Stomach smooth muscle (tissue), 2 donors: ENCODE results near the gene CD244.
"Not testable (repeated sequence)": the region's sequence is repeated elsewhere in the genome, so short reads cannot be mapped to it uniquely, and the experiment has no call there.

Source experiments
- H3K27ac ChIP-seq: one replicate; pipeline ENCODE4 v1.7.0; 2013; ENCODE audit warnings: mild to moderate bottlenecking, low read length, inconsistent platforms
- H3K27me3 ChIP-seq, 2 donors: one replicate each; pipeline ENCODE4 v1.7.0; 2013; ENCODE audit warnings: low read length in 2 of 2; ENCODE audit not compliant: insufficient read depth in 2 of 2, control insufficient read depth in 1 of 2
- H3K36me3 ChIP-seq, 2 donors: one replicate each; pipeline ENCODE4 v1.7.0; 2013; ENCODE audit warnings: low read length in 2 of 2; ENCODE audit not compliant: control insufficient read depth in 2 of 2, insufficient read depth in 2 of 2
- H3K4me1 ChIP-seq: one replicate; pipeline ENCODE4 v1.7.0; 2013; ENCODE audit warnings: low read length; ENCODE audit not compliant: control insufficient read depth, insufficient read depth
- H3K4me3 ChIP-seq, 2 donors: one replicate each; pipeline ENCODE4 v1.7.0; 2013; ENCODE audit warnings: low read length in 2 of 2
- H3K9ac ChIP-seq, 2 donors: one replicate each; pipeline ENCODE4 v1.7.0; 2013; ENCODE audit warnings: low read length in 2 of 2, mild to moderate bottlenecking in 1 of 2
- H3K9me3 ChIP-seq, 2 donors: one replicate each; pipeline ENCODE4 v1.7.0; 2013; ENCODE audit warnings: low read length in 2 of 2; ENCODE audit not compliant: control insufficient read depth in 2 of 2
- donor health status: healthy.
- donor health status: Pancreatic carcinoma.

The CD244 gene

DNA sequence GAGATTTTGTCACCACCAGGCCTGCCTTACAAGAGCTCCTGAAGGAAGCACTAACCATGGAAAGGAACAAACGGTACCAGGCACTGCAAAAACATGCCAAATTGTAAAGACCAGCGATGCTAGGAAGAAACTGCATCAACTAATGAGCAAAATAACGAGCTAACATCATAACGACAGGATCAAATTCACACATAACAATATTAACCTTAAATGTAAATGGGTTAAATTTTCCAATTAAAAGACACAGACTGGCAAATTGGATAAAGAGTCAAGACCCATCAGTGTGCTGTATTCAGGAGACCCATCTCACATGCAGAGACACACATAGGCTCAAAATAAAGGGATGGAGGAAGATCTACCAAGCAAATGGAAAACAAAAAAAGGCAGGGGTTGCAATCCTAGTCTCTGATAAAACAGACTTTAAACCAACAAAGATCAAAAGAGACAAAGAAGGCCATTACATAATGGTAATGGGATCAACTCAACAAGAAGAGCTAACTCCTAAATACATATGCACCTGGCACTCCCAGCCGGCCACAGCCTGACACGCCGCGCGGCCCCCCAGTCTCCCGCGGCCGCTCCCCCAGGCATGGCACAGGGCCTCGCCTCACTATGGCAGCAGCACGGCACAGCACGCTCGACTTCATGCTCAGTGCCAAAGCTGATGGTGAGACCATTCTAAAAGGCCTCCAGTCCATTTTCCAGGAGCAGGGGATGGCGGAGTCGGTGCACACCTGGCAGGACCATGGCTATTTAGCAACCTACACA is 31.9 kb upstream of the CD244 start:
- not testable (repeated sequence) for H3K27me3 ChIP-seq, H3K4me1 ChIP-seq, H3K4me3 ChIP-seq, H3K9ac ChIP-seq, H3K36me3 ChIP-seq, H3K27ac ChIP-seq, H3K9me3 ChIP-seq

DNA sequence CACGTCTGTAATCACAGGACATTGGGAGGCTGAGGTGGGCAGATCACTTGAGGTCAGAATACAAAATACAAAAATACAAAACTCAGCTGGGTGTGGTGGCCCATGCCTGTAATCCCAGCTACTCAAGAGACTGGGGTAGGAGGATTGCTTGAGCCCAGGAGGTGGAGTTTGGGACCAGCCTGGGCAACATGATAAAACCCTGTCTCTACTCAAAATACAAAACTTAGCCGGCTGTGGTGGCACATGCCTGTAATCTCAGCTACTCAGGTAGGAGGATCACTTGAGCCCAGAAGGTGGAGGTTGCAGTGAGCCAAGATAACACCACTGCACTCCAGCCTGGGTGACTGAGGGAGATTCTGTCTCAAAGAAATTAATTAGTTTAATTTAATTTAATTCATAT is 28.8 kb upstream of the CD244 start:
- no peaks in the 10 kb centered on the region for H3K9me3 ChIP-seq
- H3K4me1 ChIP-seq, result no peaks in the 10 kb centered on the region
- H3K4me3 ChIP-seq, result no peak overlapping the region
- H3K27me3 ChIP-seq, result no peaks in the 10 kb centered on the region
- H3K27ac ChIP-seq, result no peak overlapping the region
- H3K36me3 ChIP-seq, result no peaks in the 10 kb centered on the region
- no peak overlapping the region for H3K9ac ChIP-seq

DNA sequence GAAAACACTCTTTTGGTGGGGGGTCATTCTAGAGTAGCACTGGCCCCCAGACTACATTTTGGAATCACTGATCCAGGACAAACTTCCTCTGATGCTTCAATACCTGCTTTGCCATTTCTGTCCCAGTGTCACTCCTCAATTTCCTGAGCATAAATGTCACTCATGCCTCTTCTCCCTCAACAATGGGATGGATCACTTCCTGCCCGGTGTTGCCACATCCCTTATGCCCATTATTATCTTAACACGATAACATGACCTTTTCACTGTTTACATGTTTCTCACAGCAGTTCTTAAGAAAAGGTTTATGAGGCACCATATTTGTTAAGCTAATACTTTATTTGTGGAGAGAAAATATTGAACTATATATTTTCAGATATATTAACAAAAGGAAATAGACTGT is 26.2 kb upstream of the CD244 start:
- H3K9me3 ChIP-seq, result no peaks in the 10 kb centered on the region
- H3K27me3 ChIP-seq, result no peaks in the 10 kb centered on the region
- H3K4me3 ChIP-seq, result no peak overlapping the region
- H3K27ac ChIP-seq, result no peak overlapping the region
- H3K36me3 ChIP-seq, result no peaks in the 10 kb centered on the region
- no peaks in the 10 kb centered on the region for H3K4me1 ChIP-seq
- H3K9ac ChIP-seq, result no peak overlapping the region

DNA sequence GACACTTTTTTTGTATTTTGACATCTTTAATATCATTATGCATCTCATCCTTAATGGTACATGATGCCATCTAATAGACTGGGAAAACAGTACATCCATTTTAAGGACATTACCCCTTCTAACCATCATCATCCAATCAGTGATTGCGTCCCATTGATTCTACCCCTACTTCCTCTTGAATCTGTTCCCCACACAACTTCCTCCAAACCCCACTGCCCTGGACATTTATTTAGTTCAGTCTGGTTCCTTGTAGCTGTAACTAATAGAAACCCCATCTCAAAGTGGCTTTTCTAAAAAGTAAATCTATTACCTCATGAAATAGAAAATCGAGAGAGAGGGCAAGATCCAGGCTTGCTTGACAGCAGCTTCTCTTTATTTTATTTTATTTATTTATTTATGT is 24.4 kb upstream of the CD244 start:
- Histone ChIP-seq H3K9ac (no peak overlapping the region), H3K4me1 (no peaks in the 10 kb centered on the region), H3K27me3 (no peaks in the 10 kb centered on the region), H3K27ac (no peak overlapping the region), H3K4me3 (no peak overlapping the region), H3K36me3 (no peaks in the 10 kb centered on the region), H3K9me3 (no peaks in the 10 kb centered on the region)

DNA sequence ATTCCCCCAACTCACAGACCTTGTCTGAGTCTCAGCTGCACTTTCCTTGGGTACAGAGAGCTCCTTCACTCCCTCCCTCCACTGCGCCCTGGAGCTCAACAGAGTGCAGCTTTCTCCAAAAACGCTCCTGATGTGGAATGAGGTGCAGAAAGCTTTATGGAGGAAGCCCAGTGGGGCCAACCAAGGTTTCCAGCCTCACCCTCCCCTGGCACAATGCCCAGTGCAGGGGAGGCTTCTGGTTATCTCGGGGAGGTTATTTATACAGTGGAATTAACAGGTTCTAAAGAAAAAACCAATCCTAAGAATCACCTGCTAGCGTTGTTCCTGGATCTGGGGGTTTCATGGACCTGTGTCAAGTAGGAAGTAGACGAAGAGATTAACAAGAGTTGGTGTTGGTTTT is 22.4 kb upstream of the CD244 start, which contains the start of gene ITLN1:
TSS of gene ITLN1 (minus strand) at position 139 of the 400 bp plus-strand sequence. CDS start 303 bp downstream, outside the sequence.
- Histone ChIP-seq H3K4me3 (no peak within 1 kb of the TSS), H3K4me1 (no peaks in the 10 kb centered on the region), H3K36me3 (no peaks in the 10 kb centered on the region), H3K9ac (no peak within 1 kb of the TSS), H3K27me3 (no peaks in the 10 kb centered on the region), H3K9me3 (no peaks in the 10 kb centered on the region), H3K27ac (no peak within 1 kb of the TSS)

DNA sequence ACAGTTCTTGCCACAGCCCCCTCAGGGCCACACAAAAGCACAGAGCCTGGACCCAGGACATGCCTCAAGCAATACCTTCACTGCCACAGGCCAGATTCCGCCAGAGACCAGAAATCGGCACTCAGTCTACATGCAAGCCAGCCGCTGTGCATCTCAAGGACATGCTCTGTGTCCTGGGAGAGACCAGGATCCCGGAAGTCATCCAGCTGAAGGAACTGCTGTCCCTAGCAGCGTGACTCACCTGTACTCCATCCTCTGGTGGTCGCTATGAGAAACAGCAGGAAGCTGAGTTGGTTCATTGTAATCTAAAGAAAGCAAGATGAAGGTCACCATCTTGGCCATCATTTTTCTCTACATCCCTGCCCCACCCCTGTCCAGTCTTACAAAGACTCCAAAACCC is 21.9 kb upstream of the CD244 start:
- Histone ChIP-seq H3K36me3 (no peaks in the 10 kb centered on the region), H3K27ac (no peak overlapping the region), H3K9ac (no peak overlapping the region), H3K4me1 (no peaks in the 10 kb centered on the region), H3K4me3 (no peak overlapping the region), H3K27me3 (no peaks in the 10 kb centered on the region), H3K9me3 (no peaks in the 10 kb centered on the region)

DNA sequence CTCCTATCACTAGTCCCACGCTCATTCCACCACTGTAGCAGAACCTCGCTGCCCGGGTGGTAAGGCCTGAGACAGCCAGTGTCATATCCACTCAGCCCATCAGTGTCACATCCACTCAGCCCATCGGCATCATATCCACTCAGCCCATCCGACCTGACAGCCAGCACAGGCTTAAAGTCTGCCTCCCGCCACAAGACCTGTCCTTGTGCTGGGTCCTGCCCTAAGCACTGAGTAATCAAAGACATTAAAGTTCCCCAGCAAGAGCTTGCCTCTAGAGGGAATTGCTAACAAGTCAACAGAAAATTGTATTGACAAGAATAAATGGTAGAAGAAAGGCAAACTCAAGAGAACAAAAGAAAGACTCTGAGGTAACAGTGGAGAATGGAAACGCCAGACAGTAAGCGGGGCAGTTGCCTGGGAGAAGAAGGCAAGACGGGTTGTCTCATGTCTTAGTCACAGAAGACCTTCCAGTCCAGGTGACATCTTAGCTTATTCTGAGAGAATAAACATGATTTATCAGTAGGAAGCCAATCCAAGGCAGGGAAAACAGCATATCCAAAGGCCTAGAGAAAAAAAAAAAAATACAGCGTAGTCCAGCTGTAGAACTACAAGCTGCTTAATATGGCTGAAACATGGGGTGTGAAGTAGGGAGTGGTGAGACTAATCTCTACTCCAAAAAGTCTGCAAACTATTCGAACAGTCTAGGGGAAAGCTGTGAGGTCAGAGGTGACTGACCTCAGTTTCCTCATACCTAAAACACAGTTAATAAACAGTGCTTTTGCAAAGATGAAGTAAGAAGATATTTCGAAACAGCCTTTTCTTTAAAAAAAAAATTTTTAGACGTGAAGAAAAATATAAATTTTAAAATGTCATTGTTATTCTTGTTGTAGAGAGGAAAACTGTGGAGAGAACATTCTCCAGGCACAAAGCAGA is 21.2 kb upstream of the CD244 start:
- H3K4me3 ChIP-seq, result no peak overlapping the region
- H3K27me3 ChIP-seq, result no peaks in the 10 kb centered on the region
- no peaks in the 10 kb centered on the region for H3K9me3 ChIP-seq
- no peak overlapping the region for H3K27ac ChIP-seq
- no peaks in the 10 kb centered on the region for H3K4me1 ChIP-seq
- H3K36me3 ChIP-seq, result no peaks in the 10 kb centered on the region
- H3K9ac ChIP-seq, result no peak overlapping the region

DNA sequence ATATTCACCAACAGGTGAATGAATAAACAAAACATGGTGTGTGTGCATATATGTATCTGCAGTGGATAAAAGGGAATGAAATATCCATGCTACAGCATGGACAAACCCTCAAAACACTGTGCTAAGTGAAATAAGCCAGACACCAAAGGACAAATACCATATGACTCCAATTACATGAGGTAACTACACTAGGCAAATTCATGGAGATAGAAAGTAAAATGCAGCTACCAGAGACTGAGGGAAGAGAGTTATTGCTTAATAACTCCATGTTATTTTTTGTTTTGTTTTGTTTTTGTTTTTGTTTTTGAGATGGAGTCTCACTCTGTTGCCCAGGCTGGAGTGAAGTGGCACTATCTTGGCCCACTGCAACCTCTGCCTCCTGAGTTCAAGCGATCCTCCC is 19.9 kb upstream of the CD244 start:
- Histone ChIP-seq H3K4me3 (no peak overlapping the region), H3K4me1 (no peaks in the 10 kb centered on the region), H3K9ac (no peak overlapping the region)

DNA sequence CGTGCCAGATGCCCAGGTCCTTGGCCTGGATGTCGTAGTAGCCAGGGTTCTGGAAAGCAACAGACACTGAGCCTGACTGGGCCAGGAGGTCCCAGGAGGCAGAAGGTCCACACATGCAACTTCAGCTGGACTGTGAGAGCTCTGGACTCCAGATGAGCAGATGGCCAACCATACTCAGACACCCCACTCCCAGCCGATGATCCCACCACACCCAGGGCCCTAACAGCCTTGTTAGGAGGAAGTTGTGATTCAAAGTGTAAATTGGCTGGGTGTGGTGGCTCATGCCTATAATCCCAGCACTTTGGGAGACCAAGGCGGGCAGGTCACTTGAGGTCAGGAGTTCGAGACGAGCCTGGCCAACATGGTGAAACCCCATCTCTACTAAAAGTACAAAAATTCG is 18.6 kb upstream of the CD244 start:
- not testable (repeated sequence) for H3K36me3 ChIP-seq, H3K9me3 ChIP-seq, H3K27ac ChIP-seq, H3K4me1 ChIP-seq, H3K9ac ChIP-seq, H3K27me3 ChIP-seq, H3K4me3 ChIP-seq

More for the DNA sequence above, 19.9 kb upstream of the CD244 start:
- H3K27me3 ChIP-seq, result no peaks in the 10 kb centered on the region
- no peak overlapping the region for H3K27ac ChIP-seq
- H3K36me3 ChIP-seq, result no peaks in the 10 kb centered on the region
- no peaks in the 10 kb centered on the region for H3K9me3 ChIP-seq

DNA sequence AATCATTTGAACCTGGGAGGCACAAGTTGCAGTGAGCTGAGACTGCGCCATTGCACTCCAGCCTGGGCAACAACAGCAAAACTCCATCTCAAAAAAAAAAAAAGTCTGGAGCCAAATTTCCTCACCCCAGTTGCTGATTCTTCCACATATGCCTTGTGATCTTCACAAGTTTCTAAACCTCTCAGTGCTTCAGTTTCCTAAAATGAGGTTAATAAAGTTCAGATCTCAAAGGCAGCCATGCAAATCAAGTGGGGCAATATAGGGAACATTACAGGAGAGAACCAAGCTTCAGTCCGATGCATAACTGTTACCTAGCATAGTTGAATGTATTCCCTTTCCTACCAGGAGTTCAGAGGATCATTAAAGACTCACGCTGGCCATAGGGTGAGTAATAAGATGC is 17.5 kb upstream of the CD244 start:
- no peak overlapping the region for H3K9ac ChIP-seq
- H3K27ac ChIP-seq, result no peak overlapping the region
- no peak overlapping the region for H3K4me3 ChIP-seq
- no peaks in the 10 kb centered on the region for H3K36me3 ChIP-seq
- peaks cover 0 to 5% of the 10 kb centered on the region in 2 donors for H3K9me3 ChIP-seq
- H3K4me1 ChIP-seq, result no peaks in the 10 kb centered on the region
- no peaks in the 10 kb centered on the region for H3K27me3 ChIP-seq

DNA sequence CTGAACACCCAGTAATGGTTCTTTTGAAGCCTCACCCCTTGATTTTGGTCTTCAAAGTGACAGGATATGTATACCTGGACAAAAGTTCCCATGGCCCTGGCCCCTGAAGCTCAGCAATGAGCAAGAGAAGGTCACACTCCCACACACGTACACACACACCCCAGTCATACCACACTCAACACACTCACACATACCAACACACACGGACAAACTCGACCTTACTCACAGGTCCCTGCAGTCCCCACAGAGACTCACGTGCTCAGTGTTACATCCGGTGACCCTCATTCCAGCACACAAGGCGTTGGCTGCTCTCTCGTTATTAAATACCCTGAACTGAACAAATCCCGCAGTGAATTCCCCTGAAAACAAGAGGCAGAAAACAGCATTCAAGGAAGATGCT is 16.4 kb upstream of the CD244 start:
- Histone ChIP-seq H3K9ac (no peak overlapping the region), H3K4me1 (no peaks in the 10 kb centered on the region), H3K9me3 (peaks cover 0 to 5% of the 10 kb centered on the region in 2 donors), H3K4me3 (no peak overlapping the region), H3K36me3 (no peaks in the 10 kb centered on the region), H3K27ac (no peak overlapping the region), H3K27me3 (no peaks in the 10 kb centered on the region)
